ENCODE measurements around the gene SLC16A7.

GRCh38 chr12:59744564-59744963 is 148.7 kb downstream of the SLC16A7 start:
- no peak for TF ChIP-seq CTCF (IDR thresholded peaks at IDR 0.05 in 8 of 11, conservative IDR thresholded peaks at IDR 0.05 in 3 of 11)
- TF ChIP-seq POLR2AphosphoS5 (IDR thresholded peaks at IDR 0.05), result no peak
- no peak for TF ChIP-seq POLR2A (IDR thresholded peaks at IDR 0.05)
